OCI-LY7 (cell line): ENCODE data around the gene RAPGEFL1. TPM values are rescaled to one million over a fixed set of nuclear protein-coding genes. Genes with fewer than 3 reads are reported as not detected.

ENCODE experiments used
- BruUV-seq: library from RNA; stranded (reverse); fragments of 400-500 nt; replicated peaks from 2 replicates; lab custom pipeline; 2021; lab: Mats Ljungman, UMichigan
- CTCF ChIA-PET: fragments of 300-600 bp; sonication (Branson Sonifier 250); formaldehyde crosslinking; loops from one replicate; lab custom pipeline; 2022; ENCODE audit warnings: antibody characterized with exemption; ENCODE audit not compliant: unreplicated experiment; lab: Charles Lee
- POLR2A ChIA-PET: fragments of 300-600 bp; sonication (Branson Sonifier 250); formaldehyde crosslinking; loops from one replicate; lab custom pipeline; 2022; ENCODE audit warnings: antibody characterized with exemption; lab: Charles Lee
- DNase-seq: peaks from one replicate; pipeline ENCODE4 v3.0.0-alpha.2; 2015; ENCODE audit warnings: low spot score
- H2AFZ ChIP-seq: fragments of 200-600 bp; sonication (generic), shearing (Covaris generic); 2 replicates; pipeline ENCODE4 v1.6.1; 2014; ENCODE audit warnings: mild to moderate bottlenecking, antibody characterized with exemption, low read length, moderate library complexity
- H3K27ac ChIP-seq: fragments of 200-600 bp; sonication (generic); 2 replicates; pipeline ENCODE4 v1.5.1; 2014; ENCODE audit warnings: mixed run types, low read depth, mild to moderate bottlenecking, moderate library complexity, low read length, inconsistent platforms; ENCODE audit not compliant: poor library complexity, severe bottlenecking
- H3K36me3 ChIP-seq: fragments of 200-600 bp; sonication (generic); 2 replicates; pipeline ENCODE4 v1.6.1; 2014; ENCODE audit warnings: mild to moderate bottlenecking, antibody characterized with exemption, low read length, moderate library complexity, mixed read lengths; ENCODE audit not compliant: insufficient read depth
- H3K4me1 ChIP-seq: fragments of 200-600 bp; sonication (generic); 2 replicates; pipeline ENCODE4 v1.5.1; 2014; ENCODE audit warnings: mild to moderate bottlenecking, low read length; ENCODE audit not compliant: insufficient read depth, poor library complexity, severe bottlenecking
- H3K4me2 ChIP-seq: fragments of 200-600 bp; sonication (generic); 2 replicates; pipeline ENCODE4 v1.6.1; 2014; ENCODE audit warnings: mild to moderate bottlenecking, low read length
- H3K4me3 ChIP-seq: fragments of 200-600 bp; sonication (generic); 2 replicates; pipeline ENCODE4 v1.5.1; 2014; ENCODE audit warnings: mild to moderate bottlenecking, low read depth, low read length; ENCODE audit not compliant: poor library complexity, severe bottlenecking
- H3K79me2 ChIP-seq: fragments of 200-600 bp; sonication (generic); 2 replicates; pipeline ENCODE4 v1.6.1; 2016; ENCODE audit warnings: low read depth, mild to moderate bottlenecking, low read length, moderate library complexity, mixed read lengths; ENCODE audit not compliant: insufficient read depth
- H3K9me2 ChIP-seq: fragments of 200-600 bp; sonication (generic); 2 replicates; pipeline ENCODE4 v1.6.1; 2016; ENCODE audit warnings: mild to moderate bottlenecking, low read length, mixed read lengths; ENCODE audit not compliant: insufficient read depth
- H3K9me3 ChIP-seq: fragments of 200-600 bp; sonication (generic); 2 replicates; pipeline ENCODE4 v1.6.1; 2014; ENCODE audit warnings: mild to moderate bottlenecking, mixed run types, low read length, mixed read lengths
- H4K20me1 ChIP-seq: fragments of 200-600 bp; sonication (generic); 2 replicates; pipeline ENCODE4 v1.6.1; 2014; ENCODE audit warnings: mild to moderate bottlenecking, antibody characterized with exemption, low read length, moderate library complexity, mixed read lengths; ENCODE audit not compliant: insufficient read depth
- EZH2phosphoT487 ChIP-seq: fragments of 200-600 bp; sonication (generic); IDR thresholded peaks from 2 replicates; pipeline ENCODE4 v1.6.1; 2018; ENCODE audit warnings: low read depth, borderline replicate concordance, mild to moderate bottlenecking, mixed run types, antibody characterized with exemption, low read length, moderate library complexity, mixed read lengths
- intact Hi-C: fragments of 100-400 bp; cut with micrococcal nuclease; formaldehyde crosslinking; loops from one replicate; pipeline ENCODE4 v1.10.0; 2022; ENCODE audit not compliant: unreplicated experiment
- total RNA-seq, 2 experiments: library from RNA; depleted of rRNA in 1 of 2; stranded (reverse); fragments of >200 nt in 1 of 2; shearing (Covaris generic) in 1 of 2; gene quantifications; 2 replicates each; pipeline ENCODE4 v1.2.3, GENCODE V29; 2014 to 2022
- TF ChIP-seq, protein P1 (sequence below): fragments of 200-600 bp; sonication (generic); conservative IDR thresholded peaks from 2 replicates; pipeline ENCODE4 v1.5.1; 2014; ENCODE audit warnings: mild to moderate bottlenecking, antibody characterized with exemption, low read length, moderate library complexity, mixed read lengths

RAPGEFL1 gene
- total RNA-seq, 2 experiments from 2014 or later, result 2.1 to 5.8 TPM

DNA sequence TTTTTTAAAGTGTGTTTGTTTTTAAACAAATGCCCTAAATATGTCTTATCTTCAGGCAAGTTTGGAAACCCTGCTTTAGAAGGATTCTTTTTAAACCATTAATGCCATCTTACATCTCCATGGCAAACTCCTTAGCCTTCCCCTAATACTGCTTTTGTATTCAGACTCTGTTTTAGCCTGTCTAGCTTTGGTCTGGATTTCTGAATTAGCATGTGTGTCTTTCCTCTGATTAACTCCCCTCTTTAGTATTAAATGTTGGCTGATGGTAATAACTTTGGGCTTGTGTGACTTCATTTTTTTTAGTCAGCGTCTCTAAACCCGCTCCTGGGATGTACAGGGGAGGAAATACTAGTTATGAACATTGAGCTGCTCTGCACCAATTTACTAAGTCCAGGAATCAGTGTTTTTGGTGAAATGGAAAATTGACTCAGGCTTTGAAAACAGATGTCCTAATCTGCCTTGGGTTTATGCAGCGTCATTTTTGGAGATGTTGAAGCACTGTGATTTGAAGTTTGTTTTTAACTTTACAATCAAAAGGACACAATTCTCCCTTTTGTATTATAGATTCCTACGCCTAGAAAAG is 64.1 kb downstream of the RAPGEFL1 start:
- DNase-seq, result no peak
- H3K9me2 ChIP-seq, result no peaks in the 10 kb centered on the region
- H3K4me2 ChIP-seq, result no peak overlapping the region
- no peak overlapping the region for H3K27ac ChIP-seq
- H2AFZ ChIP-seq, result no peak overlapping the region
- H3K9me3 ChIP-seq, result no peaks in the 10 kb centered on the region
- intact Hi-C loops, result no loop called here
- H3K4me3 ChIP-seq, result no peak overlapping the region
- TF ChIP-seq EZH2phosphoT487, result no peak
- TF ChIP-seq, protein P1, sequence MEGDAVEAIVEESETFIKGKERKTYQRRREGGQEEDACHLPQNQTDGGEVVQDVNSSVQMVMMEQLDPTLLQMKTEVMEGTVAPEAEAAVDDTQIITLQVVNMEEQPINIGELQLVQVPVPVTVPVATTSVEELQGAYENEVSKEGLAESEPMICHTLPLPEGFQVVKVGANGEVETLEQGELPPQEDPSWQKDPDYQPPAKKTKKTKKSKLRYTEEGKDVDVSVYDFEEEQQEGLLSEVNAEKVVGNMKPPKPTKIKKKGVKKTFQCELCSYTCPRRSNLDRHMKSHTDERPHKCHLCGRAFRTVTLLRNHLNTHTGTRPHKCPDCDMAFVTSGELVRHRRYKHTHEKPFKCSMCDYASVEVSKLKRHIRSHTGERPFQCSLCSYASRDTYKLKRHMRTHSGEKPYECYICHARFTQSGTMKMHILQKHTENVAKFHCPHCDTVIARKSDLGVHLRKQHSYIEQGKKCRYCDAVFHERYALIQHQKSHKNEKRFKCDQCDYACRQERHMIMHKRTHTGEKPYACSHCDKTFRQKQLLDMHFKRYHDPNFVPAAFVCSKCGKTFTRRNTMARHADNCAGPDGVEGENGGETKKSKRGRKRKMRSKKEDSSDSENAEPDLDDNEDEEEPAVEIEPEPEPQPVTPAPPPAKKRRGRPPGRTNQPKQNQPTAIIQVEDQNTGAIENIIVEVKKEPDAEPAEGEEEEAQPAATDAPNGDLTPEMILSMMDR, result no peak
- H3K79me2 ChIP-seq, result no peaks in the 10 kb centered on the region; the same call in 1 of the 2 replicates
- POLR2A ChIA-PET, result no interaction called here
- CTCF ChIA-PET, result no interaction called here
- H3K4me1 ChIP-seq, result no peaks in the 10 kb centered on the region
- BruUV-seq, result no TSS peak
- no peaks in the 10 kb centered on the region for H3K36me3 ChIP-seq
- H4K20me1 ChIP-seq, result no peaks in the 10 kb centered on the region

DNA sequence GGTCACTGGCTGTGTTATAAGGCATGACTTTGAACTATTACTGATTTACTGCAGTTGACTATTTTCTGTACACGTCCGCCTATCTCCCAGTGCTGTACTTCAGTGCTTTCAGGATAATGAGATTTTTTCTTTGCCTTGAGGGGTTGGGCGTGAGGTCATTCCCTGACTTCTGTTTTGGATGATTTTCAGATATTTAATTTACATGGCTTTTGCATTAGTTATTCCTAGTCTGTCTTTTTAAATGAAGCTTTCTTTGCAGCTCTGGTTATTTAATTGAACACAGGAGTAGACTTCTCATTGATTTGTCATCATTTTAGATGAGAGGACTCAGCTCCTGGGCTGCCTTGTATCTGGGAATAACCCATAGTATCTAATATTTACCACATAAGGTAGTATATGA is 65.5 kb downstream of the RAPGEFL1 start:
- H3K4me1 ChIP-seq, result no peaks in the 10 kb centered on the region
- H3K9me3 ChIP-seq, result no peaks in the 10 kb centered on the region
- intact Hi-C loops, result no loop called here
- no TSS peak for BruUV-seq
- ChIA-PET POLR2A (interaction anchor here (0.6 kb wide), 1 partner anchor 499 kb away, joined by 5 read pairs; no protein-coding TSS in a partner anchor), CTCF (interaction anchor here (0.6 kb wide), 1 partner anchor 220 kb away, joined by 3 read pairs; no protein-coding TSS in a partner anchor)
- H3K79me2 ChIP-seq, result no peaks in the 10 kb centered on the region; the same call in 1 of the 2 replicates
- H2AFZ ChIP-seq, result no peak overlapping the region
- TF ChIP-seq EZH2phosphoT487, result no peak
- TF ChIP-seq, protein P1, result no peak
- DNase-seq, result no peak
- no peaks in the 10 kb centered on the region for H4K20me1 ChIP-seq
- H3K9me2 ChIP-seq, result no peaks in the 10 kb centered on the region
- no peaks in the 10 kb centered on the region for H3K36me3 ChIP-seq
- H3K27ac ChIP-seq, result no peak overlapping the region
- H3K4me3 ChIP-seq, result no peak overlapping the region
- no peak overlapping the region for H3K4me2 ChIP-seq

DNA sequence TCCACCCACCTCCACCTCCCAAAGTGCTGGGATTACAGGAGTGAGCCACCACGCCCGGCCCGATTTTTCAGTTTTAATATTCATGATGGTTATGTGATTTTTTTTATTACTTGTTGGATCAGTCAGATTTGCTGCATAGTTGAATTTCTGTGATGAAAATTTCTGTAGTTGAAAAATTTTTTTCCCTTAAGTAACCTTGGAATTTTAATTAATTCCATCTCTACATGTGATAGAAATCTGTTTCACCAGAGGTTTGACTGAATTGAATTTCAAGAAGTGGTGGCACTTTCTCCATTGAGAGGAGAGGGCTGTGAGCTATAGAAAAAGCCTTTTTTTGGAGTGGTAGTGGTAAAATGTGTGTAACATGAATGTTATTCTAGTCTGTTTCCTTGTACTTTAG is 66.5 kb downstream of the RAPGEFL1 start:
- no peak for TF ChIP-seq EZH2phosphoT487
- TF ChIP-seq, protein P1, result no peak
- no peak overlapping the region for H3K27ac ChIP-seq
- H3K9me3 ChIP-seq, result no peaks in the 10 kb centered on the region
- H4K20me1 ChIP-seq, result no peaks in the 10 kb centered on the region
- H3K4me3 ChIP-seq, result no peak overlapping the region
- POLR2A ChIA-PET, result interaction anchor here (0.5 kb wide), 1 partner anchor 510 kb away, joined by 3 read pairs; no protein-coding TSS in a partner anchor
- H3K4me2 ChIP-seq, result no peak overlapping the region
- no peaks in the 10 kb centered on the region for H3K36me3 ChIP-seq
- no peaks in the 10 kb centered on the region for H3K4me1 ChIP-seq
- no peak overlapping the region for H2AFZ ChIP-seq
- BruUV-seq, result no TSS peak
- intact Hi-C loops, result no loop called here
- DNase-seq, result no peak
- CTCF ChIA-PET, result no interaction called here
- no peaks in the 10 kb centered on the region for H3K9me2 ChIP-seq
- no peaks in the 10 kb centered on the region; the same call in 1 of the 2 replicates for H3K79me2 ChIP-seq
